Upper lobe of left lung (tissue), 4 donors: ENCODE data around the gene CKAP2L.

Source experiments
- CTCF ChIP-seq, 6 experiments: fragments of 450-650 bp in 4 of 6; fragments of 200-600 bp in 2 of 6; sonication (generic) in 2 of 6; IDR thresholded peaks; one replicate each; pipeline ENCODE4 v1.5.1; 2016 to 2019; ENCODE audit warnings: antibody characterized with exemption in 6 of 6
- POLR2AphosphoS5 ChIP-seq, 2 donors: sonication (generic); formaldehyde crosslinking; IDR thresholded peaks; one replicate each; pipeline ENCODE4 v1.5.1; 2017; ENCODE audit warnings: antibody characterized with exemption in 2 of 2

- TF ChIP-seq CTCF (IDR thresholded peaks at IDR 0.05), result no peak
- TF ChIP-seq POLR2AphosphoS5 (IDR thresholded peaks at IDR 0.05), result no peak
Observed at GRCh38 chr2:112688086-112688880, 76.1 kb downstream of the CKAP2L start.
